HG03159 (cell line): Measurements from ENCODE around the gene TSEN2.
"Not testable (repeated sequence)": the region's sequence is repeated elsewhere in the genome, so short reads cannot be mapped to it uniquely, and the experiment has no call there.

Source experiments
- ATAC-seq: cut with Tn5 transposase; IDR thresholded peaks from one replicate; pipeline ENCODE4 v1.9.1; 2021; ENCODE audit warnings: mild to moderate bottlenecking, moderate library complexity; ENCODE audit not compliant: unreplicated experiment

The TSEN2 gene

GRCh38 chr3:12451960-12452359, 32.3 kb upstream of the TSEN2 start:
- no peak for ATAC-seq

GRCh38 chr3:12452361-12453330, 31.6 kb upstream of the TSEN2 start:
- ATAC-seq = no peak

GRCh38 chr3:12454076-12454815, 30.0 kb upstream of the TSEN2 start:
- no peak for ATAC-seq

GRCh38 chr3:12454816-12455121, 29.5 kb upstream of the TSEN2 start:
- no peak for ATAC-seq

GRCh38 chr3:12455740-12456139, 28.5 kb upstream of the TSEN2 start:
- no peak for ATAC-seq

GRCh38 chr3:12456441-12456840, 27.8 kb upstream of the TSEN2 start:
- no peak for ATAC-seq

- ATAC-seq = not testable (repeated sequence)
These were observed 26.9 kb upstream of the TSEN2 start for GRCh38 chr3:12457380-12457779.

- ATAC-seq = no peak
These were observed 25.4 kb upstream of the TSEN2 start for GRCh38 chr3:12458901-12459300.

GRCh38 chr3:12460127-12460526, 24.2 kb upstream of the TSEN2 start:
- no peak for ATAC-seq

GRCh38 chr3:12461097-12461649, 23.1 kb upstream of the TSEN2 start:
- ATAC-seq = no peak

GRCh38 chr3:12462159-12462947, 21.9 kb upstream of the TSEN2 start:
- no peak for ATAC-seq

GRCh38 chr3:12463686-12464085, 20.6 kb upstream of the TSEN2 start:
- ATAC-seq = no peak

- ATAC-seq = no peak
These were observed 20.1 kb upstream of the TSEN2 start for GRCh38 chr3:12464181-12464580.

GRCh38 chr3:12465151-12465835, 19.0 kb upstream of the TSEN2 start:
- ATAC-seq = no peak

GRCh38 chr3:12465836-12466225, 18.4 kb upstream of the TSEN2 start:
- no peak for ATAC-seq

- no peak for ATAC-seq
These were observed 16.5 kb upstream of the TSEN2 start for GRCh38 chr3:12467746-12468145.

- no peak for ATAC-seq
These were observed 16.0 kb upstream of the TSEN2 start for GRCh38 chr3:12468276-12468675.

- ATAC-seq = no peak
These were observed 15.5 kb upstream of the TSEN2 start for GRCh38 chr3:12468757-12469156.

- not testable (repeated sequence) for ATAC-seq
These were observed 15.1 kb upstream of the TSEN2 start for GRCh38 chr3:12469222-12469621.

GRCh38 chr3:12470111-12470510, 14.2 kb upstream of the TSEN2 start:
- no peak for ATAC-seq
